Cardiac muscle cell (in vitro differentiated cells and primary cell): Measurements from ENCODE around the gene PLA2G4B. TPM values are rescaled to one million over a fixed set of nuclear protein-coding genes. Genes with fewer than 3 reads are reported as not detected.

Source experiments
- DNase-seq, 2 donors: peaks; one replicate each; pipeline versions ENCODE4 v3.0.0 to v3.0.0-alpha.2; 2010 to 2017; ENCODE audit warnings: low read depth in 1 of 2, low spot score in 1 of 2
- H3K27ac ChIP-seq: fragments of 200-600 bp; sonication (generic); 2 replicates; pipeline ENCODE4 v1.5.1; 2016
- H3K27me3 ChIP-seq: fragments of 200-600 bp; sonication (generic); 2 replicates; pipeline ENCODE4 v1.6.0; 2016; ENCODE audit warnings: control low read depth
- H3K36me3 ChIP-seq: fragments of 200-600 bp; sonication (generic); 2 replicates; pipeline ENCODE4 v1.5.1; 2016; ENCODE audit warnings: control low read depth
- H3K4me1 ChIP-seq: fragments of 200-600 bp; sonication (generic); 2 replicates; pipeline ENCODE4 v1.8.1; 2017; ENCODE audit warnings: low read depth, mild to moderate bottlenecking, mixed run types
- H3K4me3 ChIP-seq: fragments of 200-600 bp; sonication (generic); 2 replicates; pipeline ENCODE4 v1.5.1; 2016; ENCODE audit warnings: mild to moderate bottlenecking
- H3K9me3 ChIP-seq: fragments of 200-600 bp; sonication (generic); 2 replicates; pipeline ENCODE4 v1.5.1; 2017; ENCODE audit warnings: low read depth, mild to moderate bottlenecking, control low read depth
- polyA plus RNA-seq: library from polyadenylated mRNA; unstranded; fragments of >200 nt; fragmentation: Nextera tagmentation; extraction: Ambion mirVana; gene quantifications from 2 replicates; pipeline ENCODE4 v1.2.1, GENCODE V29; 2016
- total RNA-seq: library from RNA; depleted of rRNA; stranded (reverse); fragments of >200 nt; gene quantifications from 2 replicates; pipeline ENCODE4 v1.2.3, GENCODE V29; 2016
- TF ChIP-seq, protein P1 (sequence below): IDR thresholded peaks from 2 replicates; pipeline ENCODE4 v1.5.1; 2012; ENCODE audit warnings: low read depth, mild to moderate bottlenecking, low read length

The PLA2G4B gene
- total and polyA plus RNA-seq, 2 experiments from 2014 or later = 20.1 to 29.1 TPM

DNA sequence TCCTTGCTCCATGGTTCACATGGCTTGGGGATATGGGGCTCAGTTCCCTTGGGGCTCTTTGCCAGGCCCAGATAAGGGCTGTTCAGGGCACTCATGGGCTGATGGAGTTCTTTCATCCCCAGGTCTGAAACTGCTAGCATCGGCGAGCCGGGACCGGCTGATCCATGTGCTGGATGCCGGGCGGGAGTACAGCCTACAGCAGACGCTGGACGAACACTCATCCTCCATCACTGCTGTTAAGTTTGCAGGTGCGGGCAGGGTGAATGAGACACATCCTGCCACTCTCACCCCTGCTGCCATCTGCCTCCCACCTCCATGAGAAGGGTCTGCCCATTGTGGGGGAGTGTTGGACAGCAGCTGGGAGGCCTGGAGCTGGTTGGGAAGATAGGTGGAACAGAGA, 21.9 kb upstream of the PLA2G4B start:
- Histone ChIP-seq H3K27ac (no peak overlapping the region), H3K9me3 (no peaks in the 10 kb centered on the region), H3K36me3 (peaks cover 65% of the 10 kb centered on the region), H3K4me3 (no peak overlapping the region), H3K4me1 (no peaks in the 10 kb centered on the region), H3K27me3 (no peaks in the 10 kb centered on the region)
- TF ChIP-seq, protein P1, sequence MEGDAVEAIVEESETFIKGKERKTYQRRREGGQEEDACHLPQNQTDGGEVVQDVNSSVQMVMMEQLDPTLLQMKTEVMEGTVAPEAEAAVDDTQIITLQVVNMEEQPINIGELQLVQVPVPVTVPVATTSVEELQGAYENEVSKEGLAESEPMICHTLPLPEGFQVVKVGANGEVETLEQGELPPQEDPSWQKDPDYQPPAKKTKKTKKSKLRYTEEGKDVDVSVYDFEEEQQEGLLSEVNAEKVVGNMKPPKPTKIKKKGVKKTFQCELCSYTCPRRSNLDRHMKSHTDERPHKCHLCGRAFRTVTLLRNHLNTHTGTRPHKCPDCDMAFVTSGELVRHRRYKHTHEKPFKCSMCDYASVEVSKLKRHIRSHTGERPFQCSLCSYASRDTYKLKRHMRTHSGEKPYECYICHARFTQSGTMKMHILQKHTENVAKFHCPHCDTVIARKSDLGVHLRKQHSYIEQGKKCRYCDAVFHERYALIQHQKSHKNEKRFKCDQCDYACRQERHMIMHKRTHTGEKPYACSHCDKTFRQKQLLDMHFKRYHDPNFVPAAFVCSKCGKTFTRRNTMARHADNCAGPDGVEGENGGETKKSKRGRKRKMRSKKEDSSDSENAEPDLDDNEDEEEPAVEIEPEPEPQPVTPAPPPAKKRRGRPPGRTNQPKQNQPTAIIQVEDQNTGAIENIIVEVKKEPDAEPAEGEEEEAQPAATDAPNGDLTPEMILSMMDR = no peak
- DNase-seq = no peak

DNA sequence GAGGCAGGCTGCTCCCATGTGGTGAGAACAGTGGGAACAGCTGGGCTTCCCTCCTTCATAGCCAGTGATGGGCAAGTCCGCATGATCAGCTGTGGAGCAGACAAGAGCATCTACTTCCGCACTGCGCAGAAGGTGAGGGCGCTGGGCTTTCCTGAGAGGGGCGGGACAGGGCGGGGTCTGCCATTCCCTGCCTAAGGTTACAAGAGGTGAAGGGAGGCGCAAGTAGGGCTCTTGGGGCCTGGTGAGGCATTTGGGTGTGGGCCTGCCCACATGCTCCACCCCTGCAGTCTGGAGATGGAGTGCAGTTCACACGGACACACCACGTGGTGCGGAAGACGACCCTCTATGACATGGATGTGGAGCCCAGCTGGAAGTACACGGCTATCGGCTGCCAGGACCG, 21.3 kb upstream of the PLA2G4B start:
- Histone ChIP-seq H3K27ac (no peak overlapping the region), H3K27me3 (no peaks in the 10 kb centered on the region), H3K4me1 (no peaks in the 10 kb centered on the region), H3K9me3 (no peaks in the 10 kb centered on the region), H3K36me3 (peaks cover 70% of the 10 kb centered on the region), H3K4me3 (no peak overlapping the region)
- TF ChIP-seq, protein P1 = no peak
- DNase-seq = no peak

DNA sequence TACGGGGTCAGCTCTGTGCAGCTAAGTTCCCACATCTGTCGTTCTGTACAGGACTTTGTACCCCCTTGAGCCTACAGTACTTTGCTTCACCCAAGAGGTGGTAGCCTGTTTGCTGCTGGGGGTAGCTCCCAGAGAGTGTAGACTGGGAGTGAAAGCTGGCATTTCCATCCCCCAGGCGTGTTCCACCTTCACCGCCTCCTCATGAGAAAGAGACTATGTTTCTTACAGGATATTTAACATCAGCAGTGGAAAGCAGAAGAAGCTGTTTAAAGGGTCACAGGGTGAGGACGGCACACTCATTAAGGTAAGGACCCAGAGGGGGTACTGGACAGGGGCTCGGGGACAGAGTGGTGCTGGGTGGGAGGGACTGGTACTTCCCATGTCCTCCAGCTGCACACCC, 20.9 kb upstream of the PLA2G4B start:
- H3K4me1 ChIP-seq = no peaks in the 10 kb centered on the region
- no peak overlapping the region for H3K4me3 ChIP-seq
- peaks cover 73% of the 10 kb centered on the region for H3K36me3 ChIP-seq
- TF ChIP-seq, protein P1 = no peak
- no peaks in the 10 kb centered on the region for H3K27me3 ChIP-seq
- H3K27ac ChIP-seq = no peak overlapping the region
- no peak for DNase-seq
- H3K9me3 ChIP-seq = no peaks in the 10 kb centered on the region

DNA sequence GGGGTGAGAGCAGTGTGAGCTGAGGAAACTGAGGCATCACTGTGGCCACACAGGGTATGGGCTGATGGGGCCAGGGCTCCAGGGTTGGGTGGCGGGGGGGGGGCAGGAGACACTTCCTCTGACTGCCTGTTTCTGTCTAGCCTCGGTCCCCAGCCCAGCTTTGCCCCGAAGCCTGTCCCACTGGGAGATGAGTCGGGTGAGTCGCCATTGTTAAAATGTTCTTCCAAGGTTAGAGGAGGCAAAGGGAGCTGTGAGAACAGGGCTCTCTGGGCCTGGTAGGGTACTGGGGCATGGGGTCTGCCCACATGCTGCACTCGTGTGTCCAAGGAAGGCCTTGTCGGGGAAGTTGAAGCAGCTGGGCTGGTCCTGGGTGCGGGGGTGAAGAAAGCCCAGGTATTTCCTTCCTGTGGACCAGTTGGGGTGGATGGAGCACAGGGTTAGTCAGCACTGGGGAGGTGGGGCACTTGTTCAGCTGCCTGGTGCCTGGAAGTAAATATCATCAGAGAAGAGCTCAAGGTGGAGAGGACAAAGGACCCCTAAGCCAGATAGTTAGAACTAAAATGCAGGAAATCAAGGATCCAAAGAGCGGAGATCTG, 19.1 kb upstream of the PLA2G4B start:
- peaks cover 82% of the 10 kb centered on the region for H3K36me3 ChIP-seq
- H3K9me3 ChIP-seq = no peaks in the 10 kb centered on the region
- TF ChIP-seq, protein P1 = no peak
- no peak overlapping the region for H3K27ac ChIP-seq
- no peak for DNase-seq
- H3K4me1 ChIP-seq = no peaks in the 10 kb centered on the region
- H3K27me3 ChIP-seq = no peaks in the 10 kb centered on the region
- H3K4me3 ChIP-seq = no peak overlapping the region

DNA sequence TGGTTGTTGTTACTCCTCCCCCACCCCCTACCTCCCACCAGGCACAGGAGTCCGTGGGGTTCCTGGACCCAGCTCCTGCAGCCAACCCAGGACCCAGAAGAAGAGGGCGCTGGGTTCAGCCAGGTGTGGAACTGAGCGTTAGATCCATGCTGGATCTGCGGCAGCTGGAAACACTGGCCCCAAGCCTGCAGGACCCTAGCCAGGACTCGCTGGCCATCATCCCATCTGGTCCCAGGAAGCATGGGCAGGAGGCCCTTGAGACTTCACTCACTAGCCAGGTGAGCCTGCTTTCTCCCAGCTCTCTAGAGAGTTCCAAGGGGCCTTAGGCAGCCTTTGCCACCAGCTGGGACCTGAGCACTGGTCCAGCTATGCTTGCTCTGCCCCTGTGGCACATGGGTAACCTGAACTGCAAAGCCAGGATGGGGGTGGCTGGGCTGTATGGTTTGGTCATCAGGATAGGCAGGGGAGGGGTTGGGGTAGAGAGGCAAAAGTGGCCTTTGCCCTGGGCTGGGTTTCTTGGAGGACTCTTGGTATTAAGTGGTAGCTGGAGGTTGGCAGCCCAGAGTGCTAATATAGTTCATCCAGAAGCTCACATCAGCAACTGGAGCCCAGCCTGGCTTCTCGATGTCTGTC, 17.7 kb upstream of the PLA2G4B start:
- TF ChIP-seq, protein P1 = no peak
- no peak overlapping the region for H3K4me3 ChIP-seq
- no peak overlapping the region for H3K27ac ChIP-seq
- H3K4me1 ChIP-seq = no peaks in the 10 kb centered on the region
- H3K9me3 ChIP-seq = no peaks in the 10 kb centered on the region
- no peaks in the 10 kb centered on the region for H3K27me3 ChIP-seq
- DNase-seq = no peak
- peaks cover 71% of the 10 kb centered on the region for H3K36me3 ChIP-seq
